ENCODE results near the gene TMED3.

TMED3 gene

DNA sequence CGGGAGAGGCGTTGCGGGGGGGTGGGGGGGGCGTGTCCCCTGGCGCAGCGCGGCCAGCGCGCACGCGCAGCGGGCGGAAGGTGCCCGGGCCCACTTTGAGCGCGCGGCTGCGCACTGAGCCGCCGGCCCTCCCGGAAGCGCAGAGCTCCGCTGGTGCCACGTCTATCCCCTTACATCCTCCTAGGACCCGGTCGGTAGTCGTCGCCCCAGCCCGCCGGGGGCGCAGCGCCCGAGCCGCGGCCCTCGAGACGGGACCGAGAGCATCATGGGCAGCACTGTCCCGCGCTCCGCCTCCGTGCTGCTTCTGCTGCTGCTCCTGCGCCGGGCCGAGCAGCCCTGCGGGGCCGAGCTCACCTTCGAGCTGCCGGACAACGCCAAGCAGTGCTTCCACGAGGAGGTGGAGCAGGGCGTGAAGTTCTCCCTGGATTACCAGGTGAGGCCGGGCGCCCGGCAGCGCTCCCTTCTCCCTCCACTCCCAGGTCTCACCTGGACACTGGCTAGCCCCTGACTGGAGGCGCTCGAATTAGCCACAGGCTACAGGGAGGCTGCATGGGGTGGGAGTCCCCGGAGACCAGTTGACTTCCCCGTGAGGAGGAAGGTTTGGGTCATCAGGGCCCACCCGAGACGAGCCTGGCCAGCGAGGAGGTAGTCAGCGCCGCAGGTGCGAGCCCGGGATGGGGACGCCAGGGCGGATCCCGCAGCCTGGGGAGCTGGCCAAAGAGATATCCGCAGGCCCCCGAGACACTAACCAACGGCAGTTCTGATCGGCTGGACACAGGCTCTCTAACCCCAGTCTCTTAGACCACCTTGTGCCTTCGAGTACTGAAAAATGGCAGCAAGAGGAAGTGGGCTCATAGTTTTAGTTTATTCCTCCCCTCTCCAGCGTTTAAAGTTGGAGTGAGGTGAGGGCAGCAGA is at the start of gene TMED3:
TMED3 (plus strand) TSS at position 128 of the 916 bp plus-strand sequence; CDS start at position 266, 138 bp downstream.
- DNase-seq (ENCODE audit: low read depth): peak; percentile 70

DNA sequence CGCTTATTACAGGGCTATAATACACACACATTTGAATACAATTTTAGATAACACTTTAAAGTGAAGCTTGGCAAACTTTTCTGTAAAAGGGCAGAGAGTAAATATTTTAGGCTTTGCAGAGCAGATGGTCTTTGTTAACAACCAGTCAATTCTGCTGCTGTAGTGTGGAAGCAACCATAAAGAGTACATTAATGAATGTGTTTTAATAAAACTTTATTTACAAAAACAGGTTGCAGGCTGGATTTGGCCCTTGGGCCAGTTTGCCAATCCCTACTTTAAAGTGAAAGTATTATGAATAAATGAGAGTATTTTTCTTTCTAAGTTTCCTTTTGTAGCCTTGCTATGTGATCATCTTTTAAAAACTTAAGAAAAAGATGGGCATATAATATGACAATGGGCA is 49.1 kb upstream of the TMED3 start:
- no peak for DNase-seq (ENCODE audit: low read depth)

DNA sequence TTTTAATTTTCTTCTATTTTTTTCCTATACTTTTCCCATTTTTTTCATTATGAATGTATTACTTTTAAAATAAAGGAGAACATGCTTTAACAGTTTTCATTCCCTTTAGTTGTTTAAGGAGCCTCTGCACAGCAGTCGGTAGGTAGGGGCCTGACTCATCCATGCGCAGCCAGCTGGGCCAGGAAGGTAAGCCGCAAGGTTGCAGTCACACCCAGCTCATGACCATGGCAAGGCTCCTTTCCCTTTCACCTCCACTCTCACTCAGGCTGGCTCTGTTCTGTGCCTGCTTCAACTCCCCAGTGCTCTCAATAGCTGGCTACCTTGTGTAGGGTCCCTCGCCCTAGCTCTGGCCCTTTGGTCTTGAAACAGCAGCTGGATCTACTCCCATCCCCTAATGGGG is 45.7 kb upstream of the TMED3 start:
- no peak for DNase-seq (ENCODE audit: low read depth)

DNA sequence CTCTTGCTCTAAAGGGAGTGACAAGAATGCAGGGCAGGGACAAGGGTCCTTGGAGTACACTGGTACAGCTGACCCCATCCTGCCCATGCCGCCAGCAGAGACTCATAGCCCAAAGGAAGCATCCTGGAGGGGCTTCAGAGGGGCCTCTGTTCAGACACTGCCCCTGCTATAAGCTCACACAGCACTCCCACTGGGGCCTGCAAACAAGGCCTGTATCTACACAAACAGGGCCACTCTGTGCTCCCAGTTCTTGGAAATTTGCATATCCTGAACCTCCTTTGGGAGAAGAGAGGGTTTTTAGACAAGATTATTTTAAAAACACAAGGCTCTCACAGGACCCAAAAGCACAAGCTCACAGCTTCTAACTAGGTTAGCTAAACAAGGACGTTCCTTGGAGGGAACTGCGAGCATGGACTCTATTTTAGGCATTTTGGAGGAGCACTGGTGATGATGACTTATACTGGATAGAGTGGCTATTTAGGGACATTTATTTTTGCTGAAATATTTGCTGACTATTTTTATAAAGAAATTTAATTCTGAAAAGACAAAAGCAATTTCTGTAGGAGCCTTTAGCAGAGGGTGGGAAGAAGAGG is 44.8 kb upstream of the TMED3 start:
- DNase-seq (ENCODE audit: low read depth): no peak

- no peak for DNase-seq (ENCODE audit: low read depth)
These were observed 28.3 kb upstream of the TMED3 start, which contains the start of gene ANKRD34C for GRCh38 chr15:79282371-79283251. ANKRD34C (plus strand) TSS chr15:79282722; CDS start chr15:79293285, 10,563 bp downstream.

DNA sequence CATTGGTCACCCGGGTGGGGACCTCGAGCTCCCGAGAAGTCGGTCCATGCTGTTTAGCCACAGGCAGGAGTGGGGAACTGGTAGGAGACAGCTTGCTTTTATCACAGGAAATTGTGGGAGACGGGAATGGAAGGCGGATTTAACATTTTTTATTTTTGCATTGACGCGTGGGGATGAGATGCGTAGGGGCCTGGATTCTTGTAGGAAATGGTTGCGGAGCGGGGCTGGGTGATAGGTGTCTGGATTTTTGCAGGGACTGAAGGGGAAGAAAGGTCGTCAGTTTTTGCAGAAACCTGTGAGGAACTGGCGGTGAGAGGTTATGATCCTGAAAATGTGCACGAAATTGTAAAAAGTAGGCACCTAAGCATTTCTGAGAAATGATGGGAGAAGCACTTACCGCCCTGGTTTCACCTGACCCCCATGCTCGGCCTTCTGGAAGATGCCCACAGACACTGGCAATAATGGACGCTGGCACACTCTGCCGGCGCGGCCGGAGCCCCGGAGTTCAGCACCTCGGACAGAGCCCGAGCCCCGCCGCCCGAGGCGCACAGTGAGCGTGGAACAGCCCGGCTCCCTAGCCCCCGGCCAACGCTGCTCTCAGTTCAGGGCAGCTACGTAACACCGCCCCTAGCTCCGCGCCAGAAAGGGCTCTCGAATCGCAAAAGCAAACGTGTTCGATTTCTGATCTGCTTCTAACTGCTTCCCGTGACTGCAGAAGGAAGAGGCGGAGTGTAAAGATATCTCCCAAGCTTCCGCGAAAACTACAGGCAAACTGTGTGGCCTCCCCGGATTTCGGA is 27.5 kb upstream of the TMED3 start:
- no peak for DNase-seq (ENCODE audit: low read depth)

- no peak for DNase-seq (ENCODE audit: low read depth)
These were observed 20.2 kb upstream of the TMED3 start for GRCh38 chr15:79290642-79291275.

- DNase-seq (ENCODE audit: low read depth): no peak
These were observed 18.9 kb upstream of the TMED3 start for GRCh38 chr15:79292011-79292410.

GRCh38 chr15:79294075-79294474 is 16.8 kb upstream of the TMED3 start:
- no peak for DNase-seq (ENCODE audit: low read depth)

- no peak for DNase-seq (ENCODE audit: low read depth)
These were observed 14.3 kb upstream of the TMED3 start for GRCh38 chr15:79296583-79296982.

- no peak for DNase-seq (ENCODE audit: low read depth)
These were observed 11.6 kb upstream of the TMED3 start for GRCh38 chr15:79299126-79299840.

DNA sequence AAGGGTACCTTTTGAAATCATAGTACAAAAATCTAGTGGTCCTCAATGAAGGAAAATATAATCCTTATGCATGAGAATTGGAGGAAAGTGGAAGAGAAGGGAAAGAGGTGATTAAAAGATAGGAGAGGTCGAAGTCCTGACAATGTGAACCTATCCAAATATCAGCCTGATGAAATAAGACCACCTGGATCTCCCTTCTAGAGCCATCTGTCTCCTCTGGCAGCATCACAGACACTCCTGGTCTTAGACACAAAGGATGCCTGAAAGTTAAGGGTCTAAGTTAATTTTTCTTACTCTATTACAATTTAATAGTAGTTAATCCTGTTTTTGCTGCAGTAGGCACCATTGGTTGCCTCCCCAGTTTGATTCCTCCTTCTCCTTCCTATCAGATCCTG is 11.1 kb upstream of the TMED3 start:
- no peak for DNase-seq (ENCODE audit: low read depth)

- no peak for DNase-seq (ENCODE audit: low read depth)
These were observed 3.7 kb upstream of the TMED3 start for GRCh38 chr15:79307251-79307650.

DNA sequence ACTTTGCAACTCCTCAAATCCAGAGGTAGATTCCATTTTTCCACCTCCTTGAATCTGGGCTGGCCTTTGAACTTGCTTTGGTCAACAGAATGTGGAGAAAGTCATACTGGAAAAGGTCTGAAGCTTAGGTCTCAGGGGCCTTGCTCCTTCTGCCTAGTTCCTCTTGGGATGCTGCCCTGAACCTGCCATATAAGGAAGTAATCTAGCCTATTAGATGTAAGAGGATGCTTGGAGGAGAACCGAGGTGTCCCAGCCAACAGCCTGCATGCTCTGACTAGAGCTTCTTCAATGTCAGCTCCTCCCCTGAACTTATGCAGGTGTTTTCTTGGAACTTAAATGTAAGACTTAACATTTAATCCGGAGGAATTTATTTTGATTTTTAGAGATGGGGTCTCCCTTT is 2.0 kb upstream of the TMED3 start:
- DNase-seq (ENCODE audit: low read depth): no peak

DNA sequence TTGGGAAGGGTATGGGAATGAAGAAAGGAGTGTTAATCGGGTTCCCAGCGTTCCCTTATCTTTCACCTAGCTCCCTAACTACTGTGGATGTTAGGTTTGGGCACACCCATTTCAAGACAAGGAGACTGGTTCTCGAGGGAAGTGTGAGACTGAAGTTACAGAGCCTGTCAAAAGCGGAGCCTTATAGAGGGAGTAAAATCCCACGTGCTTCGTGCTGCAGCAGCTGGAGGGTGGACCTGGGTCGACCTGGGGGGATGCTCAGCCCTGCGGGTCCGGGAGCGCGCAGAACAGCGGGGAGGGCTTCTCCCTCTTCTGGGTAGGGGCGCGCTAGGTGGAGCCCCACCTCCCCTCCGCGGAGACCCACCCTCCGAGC is 314 bp upstream of the TMED3 start:
- DNase-seq (ENCODE audit: low read depth): no peak

- no peak for DNase-seq (ENCODE audit: low read depth)
These were observed 1.1 kb downstream of the TMED3 start for GRCh38 chr15:79311901-79312553.

DNA sequence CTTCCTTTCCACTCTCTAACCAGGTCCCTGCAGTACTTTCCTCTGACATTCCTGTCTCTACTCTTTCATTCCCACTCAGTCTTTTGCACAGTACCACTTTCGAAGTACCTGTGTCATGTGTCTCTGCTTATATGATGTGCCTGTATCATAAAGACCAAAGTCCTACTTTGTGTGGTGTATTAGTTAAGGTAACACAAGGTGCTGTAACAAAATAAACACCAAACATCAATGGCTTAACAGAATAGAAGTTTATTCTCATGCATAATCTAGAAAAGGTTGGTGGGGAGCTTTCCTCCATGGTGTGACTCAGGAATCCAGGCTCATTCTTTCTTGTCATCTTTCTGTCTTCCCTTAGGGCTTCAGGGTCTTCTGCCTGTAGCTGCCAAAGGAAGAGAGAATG is 3.3 kb downstream of the TMED3 start:
- DNase-seq (ENCODE audit: low read depth): no peak

- no peak for DNase-seq (ENCODE audit: low read depth)
These were observed 3.9 kb downstream of the TMED3 start for GRCh38 chr15:79314811-79315210.

GRCh38 chr15:79315623-79316328 is 4.9 kb downstream of the TMED3 start:
- no peak for DNase-seq (ENCODE audit: low read depth)

Measured in activated T-helper 9 cell treated with anti-CD3 and anti-CD28 coated beads, Interleukin-2, amount 50 U/mL, for 16 hours (primary cell).